Gastroesophageal sphincter (tissue), 3 donors: Measurements from ENCODE around the gene HOXA7.

Experiments used
- CTCF ChIP-seq, 4 experiments: fragments of 200-600 bp in 2 of 4; fragments of 450-650 bp in 2 of 4; sonication (generic) in 1 of 4; IDR thresholded peaks; one replicate each; pipeline ENCODE4 v1.5.1; 2017 to 2019; ENCODE audit warnings: antibody characterized with exemption in 4 of 4, mild to moderate bottlenecking in 2 of 4, moderate library complexity in 2 of 4
- EP300 ChIP-seq: sonication (generic); formaldehyde crosslinking; IDR thresholded peaks from one replicate; pipeline ENCODE4 v1.6.1; 2017; ENCODE audit warnings: antibody characterized with exemption, mild to moderate bottlenecking
- POLR2A ChIP-seq, 2 donors: fragments of 450-650 bp; IDR thresholded peaks; one replicate each; pipeline ENCODE4 v1.6.1; 2017; ENCODE audit warnings: antibody characterized with exemption in 2 of 2, mild to moderate bottlenecking in 2 of 2, moderate library complexity in 1 of 2
- POLR2AphosphoS5 ChIP-seq: sonication (generic); formaldehyde crosslinking; IDR thresholded peaks from one replicate; pipeline ENCODE4 v1.6.1; 2017; ENCODE audit warnings: antibody characterized with exemption

- TF ChIP-seq CTCF (IDR thresholded peaks at IDR 0.05) (no peak), POLR2A (IDR thresholded peaks at IDR 0.05) (peak in 1 of 2 donors; percentile 21), EP300 (no peak), POLR2AphosphoS5 (peak; percentile 72)
These were observed 32.2 kb downstream of the HOXA7 start for GRCh38 chr7:27124096-27124901.
